Neural progenitor cell (in vitro differentiated cells): ENCODE data around the gene FBXL17.

Experiments used
- CTCF ChIP-seq: fragments of 200-600 bp; sonication (generic); IDR thresholded peaks from 2 replicates; pipeline ENCODE4 v1.5.1; 2017; ENCODE audit warnings: antibody characterized with exemption, mild to moderate bottlenecking
- EZH2 ChIP-seq: fragments of 200-600 bp; sonication (generic); IDR thresholded peaks from 2 replicates; pipeline ENCODE4 v1.6.1; 2017; ENCODE audit warnings: antibody characterized with exemption, mild to moderate bottlenecking, moderate library complexity
- EZH2phosphoT487 ChIP-seq: fragments of 200-600 bp; sonication (generic); IDR thresholded peaks from 2 replicates; pipeline ENCODE4 v1.6.1; 2017; ENCODE audit warnings: antibody characterized with exemption

- TF ChIP-seq CTCF (no peak), EZH2phosphoT487 (no peak), EZH2 (no peak)
Measured at GRCh38 chr5:107853031-107853430, 528.9 kb downstream of the FBXL17 start.
